ENCODE data around the gene MAIP1. TPM values are rescaled to one million over a fixed set of nuclear protein-coding genes. Genes with fewer than 3 reads are reported as not detected.

Gene MAIP1, protein sequence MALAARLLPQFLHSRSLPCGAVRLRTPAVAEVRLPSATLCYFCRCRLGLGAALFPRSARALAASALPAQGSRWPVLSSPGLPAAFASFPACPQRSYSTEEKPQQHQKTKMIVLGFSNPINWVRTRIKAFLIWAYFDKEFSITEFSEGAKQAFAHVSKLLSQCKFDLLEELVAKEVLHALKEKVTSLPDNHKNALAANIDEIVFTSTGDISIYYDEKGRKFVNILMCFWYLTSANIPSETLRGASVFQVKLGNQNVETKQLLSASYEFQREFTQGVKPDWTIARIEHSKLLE
- polyA plus RNA-seq (2012; rRNA removed): 11.5 and 15.8 TPM in 2 replicates
- polyA plus RNA-seq (2012; cell fraction: cytosol; rRNA removed): 12.1 and 15.1 TPM in 2 replicates
- polyA plus RNA-seq (2012; cell fraction: nucleus; rRNA removed): 4.8 and 7.8 TPM in 2 replicates

DNA sequence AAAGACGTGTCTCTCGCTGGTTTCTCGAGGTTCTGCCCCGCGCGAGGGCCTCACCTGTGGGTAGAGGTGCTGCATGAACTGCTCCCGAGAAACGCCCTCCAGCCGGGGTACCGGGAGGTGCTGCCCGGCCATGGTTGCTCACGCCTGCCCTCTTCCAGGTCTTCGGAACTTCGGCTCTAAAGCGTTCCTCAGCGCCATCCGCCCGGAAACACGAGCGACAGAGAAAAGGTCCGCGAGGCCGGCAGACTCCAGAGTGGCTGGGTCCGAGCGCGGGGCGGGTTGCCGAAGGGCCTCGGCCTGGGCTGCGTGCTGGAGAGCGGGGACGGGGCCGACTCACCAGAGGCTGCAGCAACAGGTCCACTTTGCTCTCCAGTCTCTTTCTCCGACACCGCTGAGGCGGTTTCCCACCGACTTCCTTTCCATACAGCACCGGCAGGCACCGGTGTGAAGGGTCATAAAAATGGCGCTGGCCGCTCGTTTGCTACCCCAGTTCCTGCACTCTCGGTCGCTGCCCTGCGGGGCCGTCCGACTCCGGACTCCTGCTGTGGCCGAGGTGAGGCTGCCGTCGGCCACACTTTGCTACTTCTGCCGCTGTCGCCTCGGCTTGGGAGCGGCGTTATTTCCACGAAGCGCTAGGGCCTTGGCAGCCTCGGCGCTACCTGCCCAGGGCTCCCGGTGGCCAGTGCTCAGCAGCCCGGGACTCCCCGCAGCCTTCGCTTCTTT, at the start of gene MAIP1, which contains the start of gene TYW5:
Gene MAIP1, plus strand, starts transcription at position 244 of the 723 bp plus-strand sequence. Its CDS starts 217 bp downstream, at position 461.
Gene TYW5, minus strand, starts transcription at position 153 of the 723 bp plus-strand sequence. Its CDS starts 21 bp downstream, at position 132.
- no peaks in the 10 kb centered on the region for H3K9me3 ChIP-seq
- ChIA-PET POLR2A (no interaction called here), CTCF (interaction anchor here (1.4 kb wide), 1 partner anchor 34 kb away, joined by 3 read pairs; no protein-coding TSS in a partner anchor)
- TF ChIP-seq FOSL2 (IDR thresholded peaks at IDR 0.05; ENCODE audit: borderline replicate concordance, low read depth): 0 out of 2 replicates have a peak, but pooled peaks have one; percentile 26
- peak; percentile 97 for TF ChIP-seq YY1 (IDR thresholded peaks at IDR 0.05; ENCODE audit: low read depth)
- no peak for TF ChIP-seq SMC3 (IDR thresholded peaks at IDR 0.05; ENCODE audit: low read depth, low read length)
- no peak for TF ChIP-seq CHD2 (IDR thresholded peaks at IDR 0.05; ENCODE audit: low read length, partially characterized antibody)
- no peak for TF ChIP-seq RCOR1 (IDR thresholded peaks at IDR 0.05; ENCODE audit: low read length)
- TF ChIP-seq TCF12 (IDR thresholded peaks at IDR 0.05): peak; percentile 31; the same call in 1 of the 2 replicates
- TF ChIP-seq, protein P1, sequence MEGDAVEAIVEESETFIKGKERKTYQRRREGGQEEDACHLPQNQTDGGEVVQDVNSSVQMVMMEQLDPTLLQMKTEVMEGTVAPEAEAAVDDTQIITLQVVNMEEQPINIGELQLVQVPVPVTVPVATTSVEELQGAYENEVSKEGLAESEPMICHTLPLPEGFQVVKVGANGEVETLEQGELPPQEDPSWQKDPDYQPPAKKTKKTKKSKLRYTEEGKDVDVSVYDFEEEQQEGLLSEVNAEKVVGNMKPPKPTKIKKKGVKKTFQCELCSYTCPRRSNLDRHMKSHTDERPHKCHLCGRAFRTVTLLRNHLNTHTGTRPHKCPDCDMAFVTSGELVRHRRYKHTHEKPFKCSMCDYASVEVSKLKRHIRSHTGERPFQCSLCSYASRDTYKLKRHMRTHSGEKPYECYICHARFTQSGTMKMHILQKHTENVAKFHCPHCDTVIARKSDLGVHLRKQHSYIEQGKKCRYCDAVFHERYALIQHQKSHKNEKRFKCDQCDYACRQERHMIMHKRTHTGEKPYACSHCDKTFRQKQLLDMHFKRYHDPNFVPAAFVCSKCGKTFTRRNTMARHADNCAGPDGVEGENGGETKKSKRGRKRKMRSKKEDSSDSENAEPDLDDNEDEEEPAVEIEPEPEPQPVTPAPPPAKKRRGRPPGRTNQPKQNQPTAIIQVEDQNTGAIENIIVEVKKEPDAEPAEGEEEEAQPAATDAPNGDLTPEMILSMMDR (IDR thresholded peaks at IDR 0.05): no peak; the same call in 1 of the 2 replicates
- no peak for TF ChIP-seq FOXM1 (IDR thresholded peaks at IDR 0.05; ENCODE audit: low read depth)
- TF ChIP-seq GATA2 (CRISPR knock-in tag; IDR thresholded peaks at IDR 0.05): no peak
- peak; percentile 49; the same call in 1 of the 2 replicates for TF ChIP-seq MEF2A (IDR thresholded peaks at IDR 0.05; ENCODE audit: borderline replicate concordance, low read depth)
- TF ChIP-seq EP300 (IDR thresholded peaks at IDR 0.05; ENCODE audit: borderline replicate concordance in 1 of 2, low read depth in 1 of 2, low read length in 1 of 2): 0 out of 4 replicates have a peak, but pooled peaks of 1 of the 2 experiments have one; percentile 36
- TF ChIP-seq RXRA (IDR thresholded peaks at IDR 0.05; ENCODE audit: borderline replicate concordance, low read depth): no peak
- TF ChIP-seq, protein P2, sequence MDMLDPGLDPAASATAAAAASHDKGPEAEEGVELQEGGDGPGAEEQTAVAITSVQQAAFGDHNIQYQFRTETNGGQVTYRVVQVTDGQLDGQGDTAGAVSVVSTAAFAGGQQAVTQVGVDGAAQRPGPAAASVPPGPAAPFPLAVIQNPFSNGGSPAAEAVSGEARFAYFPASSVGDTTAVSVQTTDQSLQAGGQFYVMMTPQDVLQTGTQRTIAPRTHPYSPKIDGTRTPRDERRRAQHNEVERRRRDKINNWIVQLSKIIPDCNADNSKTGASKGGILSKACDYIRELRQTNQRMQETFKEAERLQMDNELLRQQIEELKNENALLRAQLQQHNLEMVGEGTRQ (IDR thresholded peaks at IDR 0.05; ENCODE audit: borderline replicate concordance, low read depth, low read length): no peak
- TF ChIP-seq, protein P3, sequence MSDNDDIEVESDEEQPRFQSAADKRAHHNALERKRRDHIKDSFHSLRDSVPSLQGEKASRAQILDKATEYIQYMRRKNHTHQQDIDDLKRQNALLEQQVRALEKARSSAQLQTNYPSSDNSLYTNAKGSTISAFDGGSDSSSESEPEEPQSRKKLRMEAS (IDR thresholded peaks at IDR 0.05; ENCODE audit: low read depth): peak; percentile 81
- TF ChIP-seq RFX5 (IDR thresholded peaks at IDR 0.05; ENCODE audit: low read length): no peak
- no peak for TF ChIP-seq NRF1 (IDR thresholded peaks at IDR 0.05; ENCODE audit: low read depth, low read length)
- TF ChIP-seq, protein P4, sequence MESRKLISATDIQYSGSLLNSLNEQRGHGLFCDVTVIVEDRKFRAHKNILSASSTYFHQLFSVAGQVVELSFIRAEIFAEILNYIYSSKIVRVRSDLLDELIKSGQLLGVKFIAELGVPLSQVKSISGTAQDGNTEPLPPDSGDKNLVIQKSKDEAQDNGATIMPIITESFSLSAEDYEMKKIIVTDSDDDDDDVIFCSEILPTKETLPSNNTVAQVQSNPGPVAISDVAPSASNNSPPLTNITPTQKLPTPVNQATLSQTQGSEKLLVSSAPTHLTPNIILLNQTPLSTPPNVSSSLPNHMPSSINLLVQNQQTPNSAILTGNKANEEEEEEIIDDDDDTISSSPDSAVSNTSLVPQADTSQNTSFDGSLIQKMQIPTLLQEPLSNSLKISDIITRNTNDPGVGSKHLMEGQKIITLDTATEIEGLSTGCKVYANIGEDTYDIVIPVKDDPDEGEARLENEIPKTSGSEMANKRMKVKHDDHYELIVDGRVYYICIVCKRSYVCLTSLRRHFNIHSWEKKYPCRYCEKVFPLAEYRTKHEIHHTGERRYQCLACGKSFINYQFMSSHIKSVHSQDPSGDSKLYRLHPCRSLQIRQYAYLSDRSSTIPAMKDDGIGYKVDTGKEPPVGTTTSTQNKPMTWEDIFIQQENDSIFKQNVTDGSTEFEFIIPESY (IDR thresholded peaks at IDR 0.05; ENCODE audit: borderline replicate concordance, low read depth): no peak
- TF ChIP-seq GABPA (IDR thresholded peaks at IDR 0.05; ENCODE audit: low read depth): peak; percentile 83
- TF ChIP-seq TAF1 (IDR thresholded peaks at IDR 0.05; ENCODE audit: borderline replicate concordance, low read depth, low read length): peak; percentile 90
- TF ChIP-seq RAD21 (IDR thresholded peaks at IDR 0.05; ENCODE audit: low read length): no peak
- TF ChIP-seq TEAD4 (IDR thresholded peaks at IDR 0.05; ENCODE audit: borderline replicate concordance, insufficient read depth): no peak
- TF ChIP-seq NFIC (IDR thresholded peaks at IDR 0.05; ENCODE audit: borderline replicate concordance): no peak
- TF ChIP-seq, protein P5, sequence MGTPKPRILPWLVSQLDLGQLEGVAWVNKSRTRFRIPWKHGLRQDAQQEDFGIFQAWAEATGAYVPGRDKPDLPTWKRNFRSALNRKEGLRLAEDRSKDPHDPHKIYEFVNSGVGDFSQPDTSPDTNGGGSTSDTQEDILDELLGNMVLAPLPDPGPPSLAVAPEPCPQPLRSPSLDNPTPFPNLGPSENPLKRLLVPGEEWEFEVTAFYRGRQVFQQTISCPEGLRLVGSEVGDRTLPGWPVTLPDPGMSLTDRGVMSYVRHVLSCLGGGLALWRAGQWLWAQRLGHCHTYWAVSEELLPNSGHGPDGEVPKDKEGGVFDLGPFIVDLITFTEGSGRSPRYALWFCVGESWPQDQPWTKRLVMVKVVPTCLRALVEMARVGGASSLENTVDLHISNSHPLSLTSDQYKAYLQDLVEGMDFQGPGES (IDR thresholded peaks at IDR 0.05; ENCODE audit: low read depth, low read length): no peak
- TF ChIP-seq JUND (IDR thresholded peaks at IDR 0.05): no peak
- peak; percentile 73 for TF ChIP-seq ELF1 (IDR thresholded peaks at IDR 0.05)
- TF ChIP-seq FOXJ3 (CRISPR knock-in tag; IDR thresholded peaks at IDR 0.05): 0 out of 2 replicates have a peak, but pooled peaks have one; percentile 17
- TF ChIP-seq SIN3A (IDR thresholded peaks at IDR 0.05; ENCODE audit: borderline replicate concordance, low read depth, low read length): 0 out of 2 replicates have a peak, but pooled peaks have one; percentile 34

More for the DNA sequence above, at the start of gene MAIP1, which contains the start of gene TYW5:
- under 1% methylated on average over 29 of the region's 64 CpGs for WGBS (ENCODE audit: low lambda C conversion rate)
- Histone ChIP-seq H3K27me3 (ENCODE audit: insufficient read depth) (no peaks in the 10 kb centered on the region), H3K4me3 (ENCODE audit: low read depth in 2 of 2, low read length in 1 of 2) (peak within 1 kb of the TSS; percentile 98 to 99), H3K9ac (peak within 1 kb of the TSS; percentile 90), H3K4me2 (peak within 1 kb of the TSS; percentile 96), H4K20me1 (ENCODE audit: insufficient read depth) (no peaks in the 10 kb centered on the region), H2AFZ (ENCODE audit: low read depth) (peak within 1 kb of the TSS; percentile 88), H3F3A (replicated peaks; ENCODE audit: insufficient read depth) (peaks cover 11% of the 10 kb centered on the region), H3K9me2 (no peaks in the 10 kb centered on the region), H3K27ac (ENCODE audit: low read depth in 2 of 2, low read length in 1 of 2) (peak within 1 kb of the TSS; percentile 91 to 99), H3K79me2 (ENCODE audit: insufficient read depth) (peaks cover 85% of the 10 kb centered on the region), H3K4me1 (ENCODE audit: control insufficient read depth in 1 of 2, insufficient read depth in 2 of 2, low read depth in 1 of 2, low read length in 1 of 2) (peaks cover 0 to 8% of the 10 kb centered on the region in 2 experiments; a peak in 2 of 4 replicates), H3K36me3 (replicated peaks in 1 of 2; ENCODE audit: control insufficient read depth in 1 of 2, insufficient read depth in 2 of 2, low read length in 1 of 2) (peaks cover 17 to 42% of the 10 kb centered on the region in 2 experiments)
- peak; percentile 90 for DNase-seq
